IPS-NIHi7 (cell line): ENCODE data around the gene OXA1L.
"Not testable (repeated sequence)": the region's sequence is repeated elsewhere in the genome, so short reads cannot be mapped to it uniquely, and the experiment has no call there.

Source experiments
- DNase-seq: peaks from one replicate; pipeline ENCODE4 v3.0.0; 2012; ENCODE audit warnings: mixed read lengths; ENCODE audit errors: extremely low spot score

Gene OXA1L

DNA sequence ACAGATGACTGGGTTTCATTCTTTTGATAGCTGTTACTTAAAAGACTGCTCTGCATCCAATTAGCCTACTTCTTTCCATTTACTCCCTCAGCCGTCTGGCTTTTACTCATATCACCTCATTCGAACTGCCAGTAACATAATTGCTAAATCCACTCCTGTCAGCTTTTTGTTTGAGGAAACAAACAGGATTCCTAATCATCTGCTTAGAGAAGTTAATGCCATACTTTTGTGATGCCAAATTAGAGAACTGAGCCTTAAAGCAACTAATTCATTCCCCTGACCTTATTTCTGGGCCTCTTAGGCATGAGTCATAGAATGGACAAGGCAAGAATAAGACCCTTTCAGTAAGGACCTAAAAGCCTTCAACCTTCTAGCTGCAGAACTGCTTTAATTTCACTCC, 2.9 kb downstream of the OXA1L start:
- no peak for DNase-seq

- DNase-seq, result no peak
Measured at GRCh38 chr14:22770481-22771187, 4.1 kb downstream of the OXA1L start.

DNA sequence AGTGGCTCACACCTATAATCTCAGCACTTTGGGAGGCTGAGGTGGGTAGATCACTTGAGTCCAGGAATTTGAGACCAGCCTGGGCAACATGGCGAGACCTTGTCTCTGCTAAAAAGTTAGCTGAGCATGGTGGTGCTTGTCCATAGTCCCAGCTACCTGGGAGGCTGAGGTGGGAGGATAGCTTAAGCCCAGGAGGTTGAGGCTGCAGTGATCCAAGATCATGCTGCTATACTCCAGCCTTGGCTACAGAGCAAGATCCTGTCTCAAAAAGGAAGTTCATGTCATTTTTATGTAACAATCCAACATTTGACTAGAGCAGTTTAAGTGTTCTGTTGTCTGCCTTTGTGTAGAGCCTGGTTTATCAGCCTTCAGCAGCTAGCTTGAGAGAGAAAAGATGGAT, 6.2 kb downstream of the OXA1L start:
- DNase-seq, result no peak

GRCh38 chr14:22773162-22774010, 6.9 kb downstream of the OXA1L start:
- DNase-seq, result no peak

DNA sequence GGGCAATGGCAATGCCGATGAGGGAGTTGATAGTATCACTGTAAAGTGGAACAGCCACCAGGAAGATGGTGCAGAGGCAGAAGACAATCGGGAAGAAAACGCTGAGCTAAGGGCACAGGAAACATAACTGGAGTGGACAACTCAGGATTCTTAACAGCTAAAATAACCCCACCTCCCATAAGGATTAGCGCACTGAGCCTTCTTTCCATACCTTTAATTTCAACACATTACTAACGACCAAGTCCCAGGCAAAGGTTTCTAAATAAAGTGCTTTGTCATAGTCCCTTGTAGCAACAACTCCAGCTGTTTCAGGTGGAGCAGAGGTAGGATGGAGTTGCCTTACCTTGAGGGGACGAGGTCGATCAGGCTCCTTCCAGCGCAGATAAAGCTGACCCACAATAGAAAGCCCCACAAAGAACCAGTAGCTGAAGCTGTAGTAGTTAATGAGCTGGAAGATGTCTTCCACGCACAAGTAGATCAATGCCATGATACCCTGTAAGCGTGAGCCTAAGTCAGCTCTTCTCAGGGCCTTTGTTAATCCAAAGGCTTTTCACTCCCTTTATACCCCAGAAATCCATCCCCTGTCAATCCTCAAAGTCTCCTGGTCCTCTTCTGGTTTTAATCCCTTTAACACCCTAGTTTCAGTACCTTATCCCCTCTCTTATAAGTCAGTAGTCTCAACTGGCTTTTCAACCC, 7.7 kb downstream of the OXA1L start:
- no peak for DNase-seq

GRCh38 chr14:22776215-22776614, 9.7 kb downstream of the OXA1L start:
- DNase-seq, result no peak

GRCh38 chr14:22776849-22777248, 10.4 kb downstream of the OXA1L start:
- not testable (repeated sequence) for DNase-seq

- DNase-seq, result no peak
Measured at GRCh38 chr14:22778084-22778483, 11.6 kb downstream of the OXA1L start.

GRCh38 chr14:22780105-22780679, 13.7 kb downstream of the OXA1L start:
- no peak for DNase-seq

GRCh38 chr14:22780941-22781300, 14.4 kb downstream of the OXA1L start:
- DNase-seq, result no peak

DNA sequence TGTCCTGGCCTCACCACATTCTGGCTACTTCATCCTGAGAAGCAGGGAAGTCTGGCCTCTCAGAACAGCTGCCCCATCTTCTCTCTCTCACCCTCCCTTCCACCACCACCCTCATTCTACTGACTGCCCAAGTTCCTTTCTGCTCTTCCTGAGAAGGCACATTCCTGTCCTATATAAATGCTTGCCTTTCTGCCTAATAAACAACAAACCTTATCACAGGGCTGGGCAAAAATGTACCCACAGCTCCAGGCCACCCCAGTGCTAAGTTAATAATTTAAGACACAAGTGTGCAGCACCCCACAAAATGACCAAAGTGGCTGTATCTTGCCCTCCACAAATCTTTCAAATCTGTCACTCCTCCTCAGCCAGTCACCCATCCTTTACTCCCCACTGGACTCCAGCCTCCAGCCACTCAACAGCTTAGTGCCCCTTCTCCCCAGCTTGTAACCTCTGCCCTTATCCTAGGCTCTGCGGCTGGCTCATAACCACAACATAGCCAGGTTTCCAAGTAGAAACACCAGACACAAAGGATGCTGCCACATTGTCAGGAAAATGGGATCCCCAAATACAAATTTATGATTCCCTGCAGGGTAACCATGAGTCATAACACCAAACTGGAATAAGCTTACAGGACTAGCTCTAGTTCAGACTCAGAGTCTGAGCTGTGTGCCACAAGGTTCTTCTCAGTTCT, 15.0 kb downstream of the OXA1L start:
- no peak for DNase-seq

GRCh38 chr14:22786685-22787084, 20.2 kb downstream of the OXA1L start:
- no peak for DNase-seq

GRCh38 chr14:22791301-22791700, 24.8 kb downstream of the OXA1L start:
- no peak for DNase-seq

DNA sequence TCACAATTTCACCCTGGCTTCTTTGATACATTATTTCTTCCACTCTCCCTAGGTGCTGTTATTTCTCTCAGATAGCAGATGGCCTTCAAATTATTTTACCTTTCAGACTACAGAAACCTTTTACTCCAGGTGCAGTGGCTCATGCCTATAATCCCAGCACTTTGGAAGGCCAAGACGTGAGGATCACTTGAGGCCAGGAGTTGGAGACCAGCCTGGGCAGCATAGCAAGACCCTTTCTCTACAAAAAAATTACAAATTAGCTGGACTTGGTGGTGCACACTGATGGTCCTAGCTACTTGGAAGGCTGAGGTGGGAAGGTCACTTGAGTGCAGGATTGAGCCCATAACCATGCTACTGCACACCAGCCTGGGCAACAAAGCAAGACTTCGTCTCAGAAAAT, 25.7 kb downstream of the OXA1L start:
- DNase-seq, result no peak

- not testable (repeated sequence) for DNase-seq
Measured at GRCh38 chr14:22793550-22793949, 27.1 kb downstream of the OXA1L start.

- DNase-seq, result no peak
Measured at GRCh38 chr14:22793976-22794375, 27.5 kb downstream of the OXA1L start.

- DNase-seq, result no peak
Measured at GRCh38 chr14:22794551-22794951, 28.1 kb downstream of the OXA1L start.

DNA sequence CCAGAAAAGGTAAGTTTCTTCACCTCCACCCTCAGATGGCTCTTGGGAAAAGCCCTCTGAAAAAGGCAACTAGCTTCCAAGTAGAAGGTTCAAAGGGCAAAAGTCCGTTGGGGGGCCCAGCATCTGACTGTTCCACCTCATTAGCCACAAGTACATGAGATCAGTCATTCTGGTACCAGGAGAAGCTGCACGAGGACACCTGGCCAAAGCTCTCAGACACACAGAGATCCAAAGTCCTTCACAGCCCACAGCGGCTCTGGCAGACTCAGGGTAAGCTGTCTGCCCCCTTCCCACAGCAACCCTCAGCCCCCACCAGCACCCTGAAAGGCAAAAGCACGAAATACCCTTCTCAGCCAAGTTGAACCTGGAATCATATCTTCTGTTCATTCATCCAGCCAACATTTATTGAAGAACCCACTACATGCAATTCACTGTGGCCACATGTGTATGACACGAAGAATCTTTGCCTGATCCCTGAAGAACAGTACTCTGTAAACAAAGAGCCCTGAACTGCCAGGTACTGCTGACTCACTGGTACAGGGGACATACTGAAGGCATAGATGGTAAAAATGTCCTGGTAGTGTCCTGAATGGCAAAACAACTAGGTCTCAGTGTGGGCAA, 29.7 kb downstream of the OXA1L start:
- no peak for DNase-seq

DNA sequence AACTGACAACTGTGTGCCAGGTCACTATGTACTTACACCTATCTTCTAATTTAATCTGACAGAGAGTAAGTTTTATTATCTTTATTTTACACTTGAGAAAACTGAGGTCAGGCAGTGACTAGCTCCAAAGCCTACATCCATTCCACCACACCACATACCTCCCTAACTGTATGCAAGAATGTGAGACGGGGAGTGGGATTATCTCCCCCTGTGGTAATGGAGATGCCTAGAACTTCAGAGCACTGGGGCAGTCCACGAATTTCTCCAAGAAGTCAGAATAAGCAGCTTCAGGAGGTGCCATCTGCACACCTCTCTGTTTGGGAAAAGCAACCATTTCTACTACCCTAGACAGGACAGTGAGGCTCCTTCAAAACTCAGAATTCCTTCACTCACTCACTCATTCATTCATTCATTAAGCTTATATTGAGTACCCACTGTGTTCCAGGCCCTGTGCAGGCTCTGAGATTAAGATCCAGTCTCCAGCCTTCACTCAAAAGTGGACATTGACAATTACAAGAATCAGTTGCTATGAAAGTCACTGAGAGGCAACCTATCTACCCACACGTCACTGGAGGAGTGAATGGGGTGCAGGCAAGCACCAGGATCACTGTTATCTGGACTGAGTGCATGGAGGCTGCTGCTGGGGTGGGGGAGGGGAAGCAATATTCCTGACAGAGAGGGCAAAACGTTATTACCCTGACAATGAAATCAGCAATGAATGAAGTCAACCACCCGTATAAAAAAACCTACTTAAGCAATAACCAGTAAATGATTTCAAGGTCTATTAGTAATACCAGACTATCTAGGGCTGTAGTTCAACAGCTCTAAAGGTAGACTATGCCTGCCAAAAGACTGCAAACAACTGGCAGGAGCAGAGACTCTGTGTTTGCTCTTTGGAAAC, 30.8 kb downstream of the OXA1L start:
- no peak for DNase-seq

GRCh38 chr14:22798528-22798927, 32.0 kb downstream of the OXA1L start:
- DNase-seq, result no peak
